ENCODE measurements around the gene CYCS. TPM values are rescaled to one million over a fixed set of nuclear protein-coding genes. Genes with fewer than 3 reads are reported as not detected.
"Not testable (repeated sequence)": the region's sequence is repeated elsewhere in the genome, so short reads cannot be mapped to it uniquely, and the experiment has no call there.

CYCS gene
- total RNA-seq, 3 donors from 2014 or later, result 219 to 360 (median 339) TPM

- Histone ChIP-seq H3K36me3 (ENCODE audit: low read depth) (no peaks in the 10 kb centered on the region), H3K4me3 (no peak overlapping the region), H3K4me1 (ENCODE audit: low read depth) (no peaks in the 10 kb centered on the region), H3K9me3 (no peaks in the 10 kb centered on the region)
- no peak for ATAC-seq
- intact Hi-C loops (cut with DNase I, micrococcal nuclease), result no loop called here
- TF ChIP-seq, protein P1, sequence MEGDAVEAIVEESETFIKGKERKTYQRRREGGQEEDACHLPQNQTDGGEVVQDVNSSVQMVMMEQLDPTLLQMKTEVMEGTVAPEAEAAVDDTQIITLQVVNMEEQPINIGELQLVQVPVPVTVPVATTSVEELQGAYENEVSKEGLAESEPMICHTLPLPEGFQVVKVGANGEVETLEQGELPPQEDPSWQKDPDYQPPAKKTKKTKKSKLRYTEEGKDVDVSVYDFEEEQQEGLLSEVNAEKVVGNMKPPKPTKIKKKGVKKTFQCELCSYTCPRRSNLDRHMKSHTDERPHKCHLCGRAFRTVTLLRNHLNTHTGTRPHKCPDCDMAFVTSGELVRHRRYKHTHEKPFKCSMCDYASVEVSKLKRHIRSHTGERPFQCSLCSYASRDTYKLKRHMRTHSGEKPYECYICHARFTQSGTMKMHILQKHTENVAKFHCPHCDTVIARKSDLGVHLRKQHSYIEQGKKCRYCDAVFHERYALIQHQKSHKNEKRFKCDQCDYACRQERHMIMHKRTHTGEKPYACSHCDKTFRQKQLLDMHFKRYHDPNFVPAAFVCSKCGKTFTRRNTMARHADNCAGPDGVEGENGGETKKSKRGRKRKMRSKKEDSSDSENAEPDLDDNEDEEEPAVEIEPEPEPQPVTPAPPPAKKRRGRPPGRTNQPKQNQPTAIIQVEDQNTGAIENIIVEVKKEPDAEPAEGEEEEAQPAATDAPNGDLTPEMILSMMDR (IDR thresholded peaks at IDR 0.05), result no peak
- DNase-seq, result no peak
These were observed 41.9 kb downstream of the CYCS start for GRCh38 chr7:25083201-25083600.

DNA sequence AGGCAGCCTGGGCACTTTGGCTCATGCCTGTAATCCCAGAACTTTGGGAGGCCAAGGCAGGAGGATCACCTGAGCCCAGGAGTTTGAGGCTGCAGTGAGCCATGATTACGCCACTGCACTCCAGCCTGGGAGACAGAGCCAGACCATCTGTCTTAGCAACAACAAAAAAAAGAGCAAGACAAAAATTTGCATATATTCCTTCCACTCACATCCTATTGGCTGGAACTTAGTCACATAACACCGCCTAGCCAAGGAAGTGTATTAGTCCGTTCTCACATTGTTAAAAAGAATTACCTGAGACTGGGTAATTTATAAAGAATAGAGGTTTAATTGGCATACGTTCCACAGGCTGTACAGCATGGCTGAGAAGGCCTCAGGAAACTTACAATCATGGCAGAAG is 43.0 kb downstream of the CYCS start:
- H3K4me1 ChIP-seq (ENCODE audit: low read depth); H3K36me3 ChIP-seq (ENCODE audit: low read depth); H3K9me3 ChIP-seq; H3K4me3 ChIP-seq; DNase-seq; intact Hi-C loops (cut with DNase I, micrococcal nuclease); ATAC-seq: not testable (repeated sequence)

DNA sequence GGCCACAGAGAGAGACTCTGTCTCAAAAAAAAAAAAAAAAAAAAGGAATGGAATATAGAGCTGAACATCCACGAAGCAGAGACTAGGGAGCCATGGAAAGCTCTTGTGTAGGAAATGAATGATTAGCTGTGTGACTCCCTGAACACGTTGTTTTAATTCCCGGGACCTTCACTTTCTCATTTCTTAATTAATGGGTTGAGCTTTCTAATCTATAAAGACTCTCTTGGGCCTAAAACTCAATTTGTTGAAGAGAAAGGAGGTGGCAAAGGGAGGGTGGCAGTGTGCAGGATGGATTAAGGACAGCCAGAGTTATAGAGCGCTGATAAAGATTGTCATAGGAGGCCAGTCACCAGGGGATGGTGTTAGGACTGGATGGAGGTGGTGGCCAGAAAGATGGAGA is 48.0 kb downstream of the CYCS start:
- intact Hi-C loops (cut with DNase I, micrococcal nuclease), result no loop called here
- no peaks in the 10 kb centered on the region for H3K4me1 ChIP-seq (ENCODE audit: low read depth)
- H3K4me3 ChIP-seq, result no peak overlapping the region
- DNase-seq, result no peak
- no peaks in the 10 kb centered on the region for H3K9me3 ChIP-seq
- H3K36me3 ChIP-seq (ENCODE audit: low read depth), result no peaks in the 10 kb centered on the region
- TF ChIP-seq, protein P1 (IDR thresholded peaks at IDR 0.05), result no peak
- no peak for ATAC-seq

DNA sequence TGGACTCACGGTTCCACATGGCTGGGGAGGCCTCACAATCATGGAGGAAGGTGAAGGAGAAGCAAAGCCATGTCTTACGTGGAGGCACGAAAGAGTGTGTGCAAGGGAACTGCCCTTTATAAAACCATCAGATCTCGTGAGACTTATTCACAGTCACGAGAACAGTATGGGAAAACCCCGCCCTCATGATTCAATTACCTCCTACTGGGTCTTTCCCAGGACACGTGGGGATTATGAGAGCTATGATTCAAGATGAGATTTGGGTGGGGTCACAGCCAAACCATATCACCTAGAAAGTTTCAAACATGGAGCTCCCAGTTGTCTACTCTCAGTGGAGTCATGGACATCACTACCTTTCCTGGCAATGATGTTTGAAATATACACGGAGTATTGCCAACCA is 49.6 kb downstream of the CYCS start:
- intact Hi-C loops (cut with DNase I, micrococcal nuclease), result no loop called here
- H3K36me3 ChIP-seq (ENCODE audit: low read depth), result no peaks in the 10 kb centered on the region
- no peaks in the 10 kb centered on the region for H3K4me1 ChIP-seq (ENCODE audit: low read depth)
- no peak for DNase-seq
- no peak for ATAC-seq
- H3K9me3 ChIP-seq, result no peaks in the 10 kb centered on the region
- H3K4me3 ChIP-seq, result no peak overlapping the region
- TF ChIP-seq, protein P1 (IDR thresholded peaks at IDR 0.05), result no peak

DNA sequence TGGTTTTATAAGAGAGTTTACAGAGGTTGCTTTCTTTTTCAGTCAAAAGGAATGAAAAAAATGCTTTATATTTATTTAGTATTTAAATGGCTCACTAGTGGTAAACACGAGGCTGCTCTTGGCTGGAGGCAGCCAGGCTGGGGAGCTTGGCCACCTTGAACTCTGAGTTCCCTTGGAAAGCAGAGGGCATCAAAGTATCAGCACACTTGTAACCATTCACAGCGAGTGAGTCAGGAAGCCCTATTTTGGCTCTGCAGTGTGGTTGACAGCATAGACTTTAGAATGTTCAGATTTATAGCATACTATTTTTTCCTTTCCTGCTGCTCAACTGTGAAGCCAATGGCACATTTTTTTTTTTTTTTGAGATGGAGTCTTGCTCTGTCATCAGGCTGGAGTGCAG is 51.6 kb downstream of the CYCS start:
- H3K9me3 ChIP-seq, result no peaks in the 10 kb centered on the region
- intact Hi-C loops (cut with DNase I, micrococcal nuclease), result loop anchor here in 1 of 2 donors (5.0 kb wide), 1 partner anchor 256 kb away; no protein-coding TSS in a partner anchor
- H3K4me3 ChIP-seq, result no peak overlapping the region
- ATAC-seq, result no peak
- no peak for DNase-seq
- peaks cover 3% of the 10 kb centered on the region for H3K4me1 ChIP-seq (ENCODE audit: low read depth)
- TF ChIP-seq, protein P1 (IDR thresholded peaks at IDR 0.05), result no peak
- H3K36me3 ChIP-seq (ENCODE audit: low read depth), result no peaks in the 10 kb centered on the region

Other genes starting within 250 kb of the CYCS start
- 10 to 100 TPM in 2 of 3 donors, 1 to 10 TPM in 1; 9.0 to 15.4 (median 10.6) TPM for gene OSBPL3, start 145.1 kb downstream of the CYCS start, total RNA-seq
- not detected for gene NPVF, start 103.2 kb upstream of the CYCS start, total RNA-seq